Stimulated activated CD4-positive, alpha-beta T cell treated with anti-CD3 and anti-CD28 coated beads, Interleukin-12 subunit alpha, Interleukin-12 subunit beta, amount 100 ng/mL, for 24 hours (primary cell): ENCODE results near the gene LMO4.

ENCODE experiments used
- DNase-seq, 2 experiments: peaks; one replicate each; pipeline ENCODE4 v3.0.0-alpha.2; 2020; ENCODE audit warnings: low read depth in 2 of 2

LMO4 gene

GRCh38 chr1:87327376-87328271, 1.1 kb upstream of the LMO4 start:
- no peak for DNase-seq

- peak in 1 of 2 experiments; percentile 20 for DNase-seq
Observed at GRCh38 chr1:87329051-87329525, 408 bp downstream of the LMO4 start.

- DNase-seq = no peak
Observed at GRCh38 chr1:87329526-87330056, 911 bp downstream of the LMO4 start.

- no peak for DNase-seq
Observed at GRCh38 chr1:87330057-87330884, 1.6 kb downstream of the LMO4 start.

GRCh38 chr1:87330885-87331364, 2.2 kb downstream of the LMO4 start:
- DNase-seq = no peak

GRCh38 chr1:87331365-87332241, 2.9 kb downstream of the LMO4 start:
- peak in 1 of 2 experiments; percentile 33 for DNase-seq

- no peak for DNase-seq
Observed at GRCh38 chr1:87333692-87334347, 5.1 kb downstream of the LMO4 start.

GRCh38 chr1:87334351-87335174, 5.9 kb downstream of the LMO4 start:
- no peak for DNase-seq

GRCh38 chr1:87335175-87335884, 6.7 kb downstream of the LMO4 start:
- DNase-seq = peak in 1 of 2 experiments; percentile 50

GRCh38 chr1:87336623-87337067, 8.0 kb downstream of the LMO4 start:
- no peak for DNase-seq

- DNase-seq = no peak
Observed at GRCh38 chr1:87337606-87338005, 8.9 kb downstream of the LMO4 start.

GRCh38 chr1:87338566-87338965, 9.9 kb downstream of the LMO4 start:
- DNase-seq = no peak

GRCh38 chr1:87344231-87344630, 15.6 kb downstream of the LMO4 start:
- no peak for DNase-seq

- DNase-seq = no peak
Observed at GRCh38 chr1:87346130-87346814, 17.6 kb downstream of the LMO4 start.

- DNase-seq = no peak
Observed at GRCh38 chr1:87348341-87349019, 19.8 kb downstream of the LMO4 start.

GRCh38 chr1:87349036-87349435, 20.4 kb downstream of the LMO4 start:
- DNase-seq = no peak

- DNase-seq = no peak
Observed at GRCh38 chr1:87355894-87356293, 27.2 kb downstream of the LMO4 start.

GRCh38 chr1:87356591-87356990, 27.9 kb downstream of the LMO4 start:
- DNase-seq = no peak
